ENCODE results near the gene CXCL16. TPM values are rescaled to one million over a fixed set of nuclear protein-coding genes. Genes with fewer than 3 reads are reported as not detected.

Gene CXCL16
- total RNA-seq, 2 donors from 2014 or later: 3.6 to 27.5 TPM

DNA sequence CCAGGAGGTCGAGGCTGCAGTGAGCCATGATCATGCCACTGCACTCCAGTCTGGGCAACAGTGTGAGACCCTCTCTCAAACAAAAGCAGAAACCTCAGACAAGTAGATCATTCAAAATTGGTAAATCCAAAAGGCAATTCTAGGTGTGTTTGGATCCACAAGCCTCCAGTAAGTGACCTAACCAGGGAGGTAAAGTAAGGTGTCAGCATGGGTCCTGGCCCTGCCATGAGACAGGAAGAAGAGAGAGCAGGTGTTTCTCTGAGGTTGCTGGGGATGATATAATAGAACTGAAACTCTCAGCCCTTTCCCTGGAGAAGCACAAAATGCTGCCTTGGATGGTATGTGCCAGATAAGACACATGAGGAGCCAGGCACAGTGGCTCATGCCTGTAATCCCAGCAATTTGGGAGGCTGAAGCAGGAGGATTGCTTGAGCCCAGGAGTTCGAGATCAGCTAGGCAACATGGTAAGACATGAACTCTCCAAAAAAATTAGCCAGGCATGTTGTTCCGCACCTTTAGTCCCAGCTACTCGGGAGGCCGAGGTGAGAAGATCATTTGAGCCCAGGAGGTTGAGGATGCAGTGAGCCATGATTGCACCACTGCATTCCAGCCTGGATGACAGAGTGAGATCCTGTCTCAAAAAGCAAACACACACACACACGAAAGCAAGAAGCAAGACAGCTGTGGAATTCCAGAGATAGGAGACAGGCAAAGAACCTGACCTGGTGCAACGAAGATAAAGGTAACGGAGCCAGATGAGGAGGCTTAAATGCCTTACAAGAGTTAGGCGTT, 38.4 kb upstream of the CXCL16 start:
- WGBS, 2 donors: 64 to 66% methylated on average over 9 of the region's 9 CpGs
- intact Hi-C loops (cut with DNase I): no loop called here
- H3K4me1 ChIP-seq: no peaks in the 10 kb centered on the region
- DNase-seq (no peak), ATAC-seq (no peak)
- H3K27ac ChIP-seq: no peak overlapping the region
- H3K27me3 ChIP-seq: peaks cover 0 to 9% of the 10 kb centered on the region in 2 donors
- TF ChIP-seq POLR2A (IDR thresholded peaks at IDR 0.05): no peak
- TF ChIP-seq, protein P1, sequence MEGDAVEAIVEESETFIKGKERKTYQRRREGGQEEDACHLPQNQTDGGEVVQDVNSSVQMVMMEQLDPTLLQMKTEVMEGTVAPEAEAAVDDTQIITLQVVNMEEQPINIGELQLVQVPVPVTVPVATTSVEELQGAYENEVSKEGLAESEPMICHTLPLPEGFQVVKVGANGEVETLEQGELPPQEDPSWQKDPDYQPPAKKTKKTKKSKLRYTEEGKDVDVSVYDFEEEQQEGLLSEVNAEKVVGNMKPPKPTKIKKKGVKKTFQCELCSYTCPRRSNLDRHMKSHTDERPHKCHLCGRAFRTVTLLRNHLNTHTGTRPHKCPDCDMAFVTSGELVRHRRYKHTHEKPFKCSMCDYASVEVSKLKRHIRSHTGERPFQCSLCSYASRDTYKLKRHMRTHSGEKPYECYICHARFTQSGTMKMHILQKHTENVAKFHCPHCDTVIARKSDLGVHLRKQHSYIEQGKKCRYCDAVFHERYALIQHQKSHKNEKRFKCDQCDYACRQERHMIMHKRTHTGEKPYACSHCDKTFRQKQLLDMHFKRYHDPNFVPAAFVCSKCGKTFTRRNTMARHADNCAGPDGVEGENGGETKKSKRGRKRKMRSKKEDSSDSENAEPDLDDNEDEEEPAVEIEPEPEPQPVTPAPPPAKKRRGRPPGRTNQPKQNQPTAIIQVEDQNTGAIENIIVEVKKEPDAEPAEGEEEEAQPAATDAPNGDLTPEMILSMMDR (IDR thresholded peaks at IDR 0.05): no peak
- no peak overlapping the region for H3K4me3 ChIP-seq
- no peaks in the 10 kb centered on the region for H3K9me3 ChIP-seq
- no peaks in the 10 kb centered on the region for H3K36me3 ChIP-seq (replicated peaks in 1 of 2; ENCODE audit: insufficient read depth in 1 of 2, low read depth in 2 of 2)

DNA sequence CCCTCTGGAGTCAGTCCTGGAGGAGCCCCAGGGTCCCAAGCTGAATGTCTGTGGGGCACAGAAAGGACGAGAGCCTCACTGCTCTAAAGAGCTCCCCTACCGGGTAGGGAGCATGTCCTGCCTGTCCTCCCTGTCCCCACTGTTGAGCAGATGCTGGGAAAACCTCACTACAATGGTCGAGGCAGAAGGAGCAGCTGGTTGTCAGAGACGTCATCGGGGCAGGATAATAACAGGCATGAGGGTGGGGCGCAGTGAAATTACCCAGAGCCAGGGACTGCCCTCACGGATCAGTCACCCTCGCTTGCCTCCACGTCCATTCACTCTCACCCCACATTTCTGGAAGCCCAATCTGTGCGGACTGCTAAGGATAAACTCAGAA, 32.5 kb upstream of the CXCL16 start:
- Histone ChIP-seq H3K36me3 (replicated peaks in 1 of 2; ENCODE audit: insufficient read depth in 1 of 2, low read depth in 2 of 2) (no peaks in the 10 kb centered on the region), H3K27me3 (no peaks in the 10 kb centered on the region), H3K27ac (no peak overlapping the region), H3K9me3 (no peaks in the 10 kb centered on the region), H3K4me1 (peaks cover 7% of the 10 kb centered on the region), H3K4me3 (no peak overlapping the region)
- TF ChIP-seq, protein P1 (IDR thresholded peaks at IDR 0.05): no peak
- TF ChIP-seq POLR2A (IDR thresholded peaks at IDR 0.05): no peak
- WGBS, 2 donors: 67 to 85% methylated on average over 10 of the region's 10 CpGs
- ATAC-seq: peak; percentile 18
- no peak for DNase-seq
- intact Hi-C loops (cut with DNase I): no loop called here

DNA sequence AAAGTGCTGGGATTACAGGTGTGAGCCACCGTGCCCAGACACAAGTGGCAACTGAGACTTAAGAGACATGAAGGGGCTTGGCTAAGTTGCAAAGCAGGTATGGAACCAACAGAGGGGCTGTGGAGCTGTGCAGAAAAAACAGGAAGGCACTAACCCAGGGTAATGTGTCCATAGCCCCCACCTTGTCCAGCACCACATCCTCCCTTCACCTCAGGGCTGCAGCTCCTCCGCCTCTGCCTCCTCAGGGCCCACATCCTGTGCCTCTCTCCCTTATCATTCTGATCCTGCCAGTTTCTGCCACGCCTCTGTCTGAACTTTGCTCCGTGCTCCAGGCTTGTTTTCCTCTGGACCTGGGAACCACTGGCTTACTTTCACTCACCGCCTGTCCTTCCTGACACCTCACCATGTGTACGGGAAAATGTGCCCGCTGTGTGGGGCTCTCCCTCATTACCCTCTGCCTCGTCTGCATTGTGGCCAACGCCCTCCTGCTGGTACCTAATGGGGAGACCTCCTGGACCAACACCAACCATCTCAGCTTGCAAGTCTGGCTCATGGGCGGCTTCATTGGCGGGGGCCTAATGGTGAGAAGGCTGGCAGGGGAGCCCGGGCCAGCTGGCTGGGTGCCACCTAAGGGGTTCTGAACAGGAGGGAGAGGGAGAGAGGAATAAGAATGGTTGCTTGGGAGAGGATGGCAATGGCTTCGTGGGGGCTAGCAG, 31.9 kb upstream of the CXCL16 start, which contains the start of gene TM4SF5:
Gene TM4SF5, plus strand, starts transcription at position 368 of the 716 bp plus-strand sequence. Its CDS starts 37 bp downstream, at position 405.
- no peak within 1 kb of the TSS for H3K27ac ChIP-seq
- H3K27me3 ChIP-seq: no peaks in the 10 kb centered on the region
- peaks cover 7% of the 10 kb centered on the region for H3K4me1 ChIP-seq
- H3K36me3 ChIP-seq (replicated peaks in 1 of 2; ENCODE audit: insufficient read depth in 1 of 2, low read depth in 2 of 2): no peaks in the 10 kb centered on the region
- ATAC-seq: peak; percentile 68
- peak in 3 of 4 donors; percentile 35 to 64 (median 51) for DNase-seq
- H3K9me3 ChIP-seq: no peaks in the 10 kb centered on the region
- no peak for TF ChIP-seq POLR2A (IDR thresholded peaks at IDR 0.05)
- TF ChIP-seq, protein P1 (IDR thresholded peaks at IDR 0.05): no peak
- 35 to 39% methylated on average over 13 of the region's 13 CpGs for WGBS, 2 donors
- H3K4me3 ChIP-seq: no peak within 1 kb of the TSS
- intact Hi-C loops (cut with DNase I): no loop called here

DNA sequence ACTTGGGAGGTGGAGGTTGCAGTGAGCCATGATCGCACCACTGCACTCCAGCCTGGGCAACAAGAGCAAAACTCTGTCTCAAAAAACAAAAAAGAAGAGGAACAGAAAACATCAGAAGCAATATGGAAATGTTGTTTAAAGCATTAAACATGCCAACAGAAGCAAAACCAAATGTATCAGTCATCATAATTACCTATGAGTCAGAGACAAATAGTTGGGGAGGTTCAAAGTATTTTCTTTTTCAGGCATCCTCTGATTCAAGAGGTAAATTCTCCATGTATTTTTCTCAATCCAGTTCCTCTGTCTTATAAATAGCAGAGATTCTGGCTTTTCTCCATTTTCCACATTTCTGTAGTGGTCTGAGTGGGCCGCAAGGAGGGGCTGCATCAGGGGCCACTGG, 29.9 kb upstream of the CXCL16 start:
- peaks cover 7% of the 10 kb centered on the region for H3K4me1 ChIP-seq
- no peaks in the 10 kb centered on the region for H3K36me3 ChIP-seq (replicated peaks in 1 of 2; ENCODE audit: insufficient read depth in 1 of 2, low read depth in 2 of 2)
- no peaks in the 10 kb centered on the region for H3K9me3 ChIP-seq
- no peak overlapping the region for H3K27ac ChIP-seq
- TF ChIP-seq, protein P1 (IDR thresholded peaks at IDR 0.05): no peak
- TF ChIP-seq POLR2A (IDR thresholded peaks at IDR 0.05): no peak
- H3K27me3 ChIP-seq: no peaks in the 10 kb centered on the region
- WGBS, 2 donors: 81 to 82% methylated on average over 2 of the region's 2 CpGs
- intact Hi-C loops (cut with DNase I): no loop called here
- no peak overlapping the region for H3K4me3 ChIP-seq
- no peak for ATAC-seq
- DNase-seq: no peak
